ENCODE results near the gene ENPP1. TPM values are rescaled to one million over a fixed set of nuclear protein-coding genes. Genes with fewer than 3 reads are reported as not detected.

The ENPP1 gene
- total RNA-seq, 2 experiments from 2014 or later = 0.34 TPM; not detected in 1

DNA sequence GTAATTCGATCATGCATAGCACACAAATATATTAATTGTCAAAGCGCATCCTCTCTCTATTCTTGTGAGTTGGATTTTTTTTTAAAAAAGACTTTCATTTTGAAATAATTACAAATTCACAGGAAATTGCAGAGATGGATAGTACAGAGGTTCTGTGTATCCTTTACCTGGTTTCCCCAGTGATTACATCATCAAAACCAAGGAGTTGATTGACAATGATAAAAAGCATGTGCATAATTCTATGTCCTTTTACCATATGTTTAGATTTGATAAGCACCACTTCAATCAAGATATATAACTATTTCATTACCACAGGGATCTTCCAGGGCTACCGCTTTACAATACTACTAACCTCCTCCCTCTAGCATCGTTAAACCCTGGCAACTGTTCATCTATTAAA, 103.1 kb downstream of the ENPP1 start:
- H3K9me3 ChIP-seq (ENCODE audit: low read length) = peaks cover 6% of the 10 kb centered on the region; the same call in 1 of the 2 replicates
- 0 out of 2 replicates have a peak overlapping the region, but pooled peaks have one; percentile 16 for H3K4me2 ChIP-seq (ENCODE audit: low read length)
- no peaks in the 10 kb centered on the region for H3K79me2 ChIP-seq (ENCODE audit: insufficient read depth, low read depth, low read length)
- no peak overlapping the region for H3K4me3 ChIP-seq (ENCODE audit: low read depth, low read length, poor library complexity, severe bottlenecking)
- intact Hi-C loops (cut with micrococcal nuclease; ENCODE audit: unreplicated experiment) = loop anchor here (10.0 kb wide), 3 partner anchors 604 to 904 kb away; partner anchors contain the start of genes RPS12 and STX7
- peaks cover 6% of the 10 kb centered on the region for H3K4me1 ChIP-seq (ENCODE audit: insufficient read depth, low read length, poor library complexity, severe bottlenecking)
- H4K20me1 ChIP-seq (ENCODE audit: insufficient read depth, low read length) = no peaks in the 10 kb centered on the region
- no peak for DNase-seq (ENCODE audit: low spot score)
- H3K27ac ChIP-seq (ENCODE audit: low read depth, low read length, poor library complexity, severe bottlenecking) = no peak overlapping the region
- TF ChIP-seq, protein P1, sequence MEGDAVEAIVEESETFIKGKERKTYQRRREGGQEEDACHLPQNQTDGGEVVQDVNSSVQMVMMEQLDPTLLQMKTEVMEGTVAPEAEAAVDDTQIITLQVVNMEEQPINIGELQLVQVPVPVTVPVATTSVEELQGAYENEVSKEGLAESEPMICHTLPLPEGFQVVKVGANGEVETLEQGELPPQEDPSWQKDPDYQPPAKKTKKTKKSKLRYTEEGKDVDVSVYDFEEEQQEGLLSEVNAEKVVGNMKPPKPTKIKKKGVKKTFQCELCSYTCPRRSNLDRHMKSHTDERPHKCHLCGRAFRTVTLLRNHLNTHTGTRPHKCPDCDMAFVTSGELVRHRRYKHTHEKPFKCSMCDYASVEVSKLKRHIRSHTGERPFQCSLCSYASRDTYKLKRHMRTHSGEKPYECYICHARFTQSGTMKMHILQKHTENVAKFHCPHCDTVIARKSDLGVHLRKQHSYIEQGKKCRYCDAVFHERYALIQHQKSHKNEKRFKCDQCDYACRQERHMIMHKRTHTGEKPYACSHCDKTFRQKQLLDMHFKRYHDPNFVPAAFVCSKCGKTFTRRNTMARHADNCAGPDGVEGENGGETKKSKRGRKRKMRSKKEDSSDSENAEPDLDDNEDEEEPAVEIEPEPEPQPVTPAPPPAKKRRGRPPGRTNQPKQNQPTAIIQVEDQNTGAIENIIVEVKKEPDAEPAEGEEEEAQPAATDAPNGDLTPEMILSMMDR (conservative IDR thresholded peaks at IDR 0.05; ENCODE audit: low read length) = no peak
- no peak for TF ChIP-seq EZH2phosphoT487 (IDR thresholded peaks at IDR 0.05; ENCODE audit: borderline replicate concordance, low read depth, low read length)
- 0 out of 2 replicates have a peak, but pooled peaks cover 4% of the 10 kb centered on the region for H3K36me3 ChIP-seq (ENCODE audit: insufficient read depth, low read length)
- no TSS peak for BruUV-seq (replicated peaks)
- no peak overlapping the region for H2AFZ ChIP-seq (ENCODE audit: low read length)
- CTCF ChIA-PET (ENCODE audit: unreplicated experiment) = no interaction called here
- POLR2A ChIA-PET = interaction anchor here (1.0 to 1.4 kb wide), 3 partner anchors 14 to 102 kb away, joined by 3 to 4 read pairs (median 4); no protein-coding TSS in a partner anchor
- no peaks in the 10 kb centered on the region for H3K9me2 ChIP-seq (ENCODE audit: insufficient read depth, low read length)

DNA sequence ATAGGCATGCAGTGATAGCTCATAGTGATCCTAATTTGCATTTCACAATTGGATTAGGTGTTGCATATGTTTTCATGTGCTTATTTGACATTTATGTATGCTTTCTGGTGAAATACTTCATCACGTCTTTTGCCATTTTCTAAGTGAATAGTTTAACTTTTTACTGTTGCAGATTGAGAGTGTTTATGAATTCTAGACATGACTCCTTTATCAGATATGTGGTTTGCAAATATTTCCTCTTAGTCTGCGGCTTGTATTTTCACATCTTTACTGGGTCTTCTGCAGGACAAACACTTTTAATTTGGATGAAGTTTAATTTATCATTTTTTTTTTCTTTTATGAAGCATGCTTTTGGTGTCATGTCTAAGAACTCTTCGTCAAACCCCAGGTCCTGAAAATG, 104.1 kb downstream of the ENPP1 start:
- intact Hi-C loops (cut with micrococcal nuclease; ENCODE audit: unreplicated experiment) = loop anchor here (10.0 kb wide), 3 partner anchors 603 to 903 kb away; partner anchors contain the start of genes RPS12 and STX7
- no TSS peak for BruUV-seq (replicated peaks)
- H3K79me2 ChIP-seq (ENCODE audit: insufficient read depth, low read depth, low read length) = no peaks in the 10 kb centered on the region

More for the DNA sequence above, 104.1 kb downstream of the ENPP1 start:
- H3K4me1 ChIP-seq (ENCODE audit: insufficient read depth, low read length, poor library complexity, severe bottlenecking) = peaks cover 10% of the 10 kb centered on the region
- no peaks in the 10 kb centered on the region for H4K20me1 ChIP-seq (ENCODE audit: insufficient read depth, low read length)
- H2AFZ ChIP-seq (ENCODE audit: low read length) = no peak overlapping the region
- H3K4me3 ChIP-seq (ENCODE audit: low read depth, low read length, poor library complexity, severe bottlenecking) = no peak overlapping the region
- H3K27ac ChIP-seq (ENCODE audit: low read depth, low read length, poor library complexity, severe bottlenecking) = no peak overlapping the region
- POLR2A ChIA-PET = interaction anchor here (0.6 kb wide), 1 partner anchor 102 kb away, joined by 3 read pairs; no protein-coding TSS in a partner anchor
- peaks cover 4% of the 10 kb centered on the region; the same call in 1 of the 2 replicates for H3K36me3 ChIP-seq (ENCODE audit: insufficient read depth, low read length)
- no peaks in the 10 kb centered on the region for H3K9me2 ChIP-seq (ENCODE audit: insufficient read depth, low read length)
- CTCF ChIA-PET (ENCODE audit: unreplicated experiment) = no interaction called here
- no peak for DNase-seq (ENCODE audit: low spot score)
- peaks cover 9% of the 10 kb centered on the region for H3K9me3 ChIP-seq (ENCODE audit: low read length)
- no peak overlapping the region for H3K4me2 ChIP-seq (ENCODE audit: low read length)
- TF ChIP-seq, protein P1 (conservative IDR thresholded peaks at IDR 0.05; ENCODE audit: low read length) = no peak
- TF ChIP-seq EZH2phosphoT487 (IDR thresholded peaks at IDR 0.05; ENCODE audit: borderline replicate concordance, low read depth, low read length) = no peak

All from OCI-LY7 (cell line).